Esophagus squamous epithelium (tissue), 5 donors: ENCODE data around the gene SLC19A1. TPM values are rescaled to one million over a fixed set of nuclear protein-coding genes. Genes with fewer than 3 reads are reported as not detected.

Experiments used
- DNase-seq: peaks from one replicate; lab custom pipeline; 2025; lab: John Stamatoyannopoulos, UW
- H3K27ac ChIP-seq, 4 donors: fragments of 200-600 bp; sonication (generic); one replicate each; pipeline ENCODE4 v1.5.1; 2016 to 2019; ENCODE audit warnings: mild to moderate bottlenecking in 1 of 4
- H3K27me3 ChIP-seq, 4 donors: fragments of 200-600 bp; sonication (generic); 1 replicate in 3 of 4; 2 replicates in 1 of 4; pipeline versions ENCODE4 v1.5.1 to v1.6.0; 2017 to 2021; ENCODE audit warnings: antibody characterized with exemption in 1 of 4
- H3K36me3 ChIP-seq, 3 donors: fragments of 200-600 bp; sonication (generic); one replicate each; pipeline ENCODE4 v1.5.1; 2016 to 2019
- H3K4me1 ChIP-seq, 3 donors: fragments of 200-600 bp; sonication (generic); one replicate each; pipeline ENCODE4 v1.5.1; 2017 to 2019
- H3K4me3 ChIP-seq, 4 donors: fragments of 200-600 bp; sonication (generic); 1 replicate in 3 of 4; 2 replicates in 1 of 4; pipeline ENCODE4 v1.5.1; 2016 to 2019; ENCODE audit warnings: mild to moderate bottlenecking in 2 of 4, moderate library complexity in 1 of 4
- H3K9me3 ChIP-seq, 3 donors: fragments of 200-600 bp; sonication (generic); one replicate each; pipeline ENCODE4 v1.5.1; 2016 to 2019
- CTCF ChIP-seq, 6 experiments: fragments of 450-650 bp in 4 of 6; fragments of 200-600 bp in 2 of 6; sonication (generic) in 2 of 6; IDR thresholded peaks; one replicate each; pipeline ENCODE4 v1.5.1; 2016 to 2019; ENCODE audit warnings: antibody characterized with exemption in 6 of 6, mild to moderate bottlenecking in 4 of 6, moderate library complexity in 4 of 6
- POLR2A ChIP-seq, 4 donors: fragments of 450-650 bp; IDR thresholded peaks; one replicate each; pipeline ENCODE4 v1.6.1; 2017; ENCODE audit warnings: antibody characterized with exemption in 4 of 4, mild to moderate bottlenecking in 4 of 4, moderate library complexity in 3 of 4
- WGBS, 2 donors: methylation state at CpG; one replicate each; pipeline ENCODE4 v1.1.5; 2018; 5-methylcytosine and 5-hydroxymethylcytosine counted together
- intact Hi-C: fragments of 100-400 bp; cut with DNase I; formaldehyde crosslinking; loops from one replicate; pipeline ENCODE4 v1.15.0; 2022
- total RNA-seq, 4 donors: library from RNA; depleted of rRNA; stranded (reverse); fragments of >200 nt; gene quantifications; one replicate each; pipeline ENCODE4 v1.1.0, GENCODE V29; 2016
- donor health status: DM: yes; HTN: yes; CAD: no.

The SLC19A1 gene
- total RNA-seq, 4 donors from 2014 or later, result 1.6 to 4.6 (median 2.9) TPM

DNA sequence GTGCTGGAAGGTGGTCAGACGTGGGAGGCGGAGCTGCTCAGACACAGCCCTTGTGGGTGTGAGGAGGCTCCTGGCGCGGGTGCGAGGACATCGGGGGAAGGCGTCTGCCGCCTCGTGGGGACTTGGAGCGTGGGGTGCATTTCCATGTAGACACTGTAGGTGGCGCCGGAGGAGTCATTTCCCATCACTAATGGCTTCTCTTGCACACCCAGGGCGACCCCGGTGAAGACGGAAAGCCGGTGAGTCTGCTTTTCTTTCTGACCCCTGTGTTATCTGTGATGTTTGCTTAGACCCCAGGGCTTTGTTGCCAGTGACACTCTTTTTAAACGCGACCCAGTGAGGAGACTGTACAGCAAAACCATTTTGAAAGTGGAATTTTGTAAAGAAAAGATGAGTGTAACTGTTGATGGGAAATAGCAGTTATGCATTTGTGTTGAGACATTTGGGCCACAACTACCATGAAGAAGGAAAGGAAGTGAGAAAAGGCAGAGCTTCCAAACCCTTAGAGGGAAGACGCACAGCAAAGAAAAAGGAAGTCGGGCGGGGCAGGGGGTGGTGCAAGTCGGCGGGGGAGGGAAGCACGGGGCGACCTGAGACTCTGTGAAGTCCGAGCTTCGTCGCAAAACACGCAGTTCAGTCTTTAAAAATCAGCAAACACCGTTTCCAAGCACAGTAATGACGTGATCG is 64.0 kb downstream of the SLC19A1 start:
- Histone ChIP-seq H3K36me3 (peaks cover 15 to 82% (median 17%) of the 10 kb centered on the region in 3 donors), H3K4me3 (peak overlapping the region in 3 of 4 donors; percentile 4 to 41 (median 11)), H3K9me3 (no peaks in the 10 kb centered on the region), H3K27ac (peak overlapping the region in 3 of 4 donors; percentile 34 to 70 (median 66)), H3K27me3 (no peaks in the 10 kb centered on the region), H3K4me1 (peaks cover 5 to 13% (median 10%) of the 10 kb centered on the region in 3 donors)
- no peak for DNase-seq
- no peak for TF ChIP-seq POLR2A (IDR thresholded peaks at IDR 0.05)
- TF ChIP-seq CTCF (IDR thresholded peaks at IDR 0.05), result peak; percentile 69 to 79 (median 76)
- intact Hi-C loops, result no loop called here
- 56 to 57% methylated on average over 16 to 24 of the region's 32 CpGs for WGBS, 2 donors

DNA sequence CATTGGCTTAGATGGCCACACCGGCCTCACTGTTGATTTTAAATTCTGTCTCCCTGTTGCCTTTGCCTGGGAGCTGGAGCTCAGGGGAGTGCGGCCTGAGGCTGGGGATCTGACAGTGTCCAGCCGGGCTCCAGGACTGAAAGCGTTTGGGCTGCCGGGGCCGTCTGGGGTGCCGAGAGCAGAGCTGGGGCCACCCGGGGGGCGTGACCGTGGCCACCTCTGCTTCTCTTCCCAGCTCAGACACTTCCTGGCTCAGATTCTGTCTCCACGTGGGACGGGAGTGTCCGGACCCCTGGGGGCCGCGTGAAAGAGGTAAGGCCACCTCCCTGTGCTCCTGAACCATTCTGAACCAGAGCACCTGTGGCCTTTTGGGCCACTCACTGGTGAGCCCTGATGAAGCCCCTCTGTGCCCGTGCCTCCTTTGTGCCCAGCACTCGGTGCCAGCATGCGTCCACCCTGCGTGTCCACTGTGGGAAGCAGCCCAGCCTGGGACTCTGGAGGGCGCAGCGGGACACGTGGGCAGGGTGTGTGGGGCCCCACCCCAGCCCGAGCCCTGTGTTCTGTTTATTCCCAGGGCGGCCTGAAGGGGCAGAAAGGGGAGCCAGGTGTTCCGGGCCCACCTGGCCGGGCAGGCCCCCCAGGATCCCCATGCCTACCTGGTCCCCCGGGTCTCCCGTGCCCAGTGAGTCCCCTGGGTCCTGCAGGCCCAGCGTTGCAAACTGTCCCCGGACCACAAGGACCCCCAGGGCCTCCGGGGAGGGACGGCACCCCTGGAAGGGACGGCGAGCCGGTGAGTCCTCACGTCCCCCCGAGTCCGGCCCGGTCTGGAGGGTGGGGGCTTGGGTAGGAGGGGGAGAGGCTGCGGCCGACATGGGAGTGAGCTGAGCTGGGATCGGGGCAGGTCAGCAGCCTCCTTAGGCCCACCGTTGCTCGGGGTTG is 64.8 kb downstream of the SLC19A1 start:
- H3K27me3 ChIP-seq, result no peaks in the 10 kb centered on the region
- H3K4me1 ChIP-seq, result peaks cover 10 to 21% (median 12%) of the 10 kb centered on the region in 3 donors
- peak overlapping the region in 3 of 4 donors; percentile 34 to 70 (median 66) for H3K27ac ChIP-seq
- no peak for DNase-seq
- TF ChIP-seq POLR2A (IDR thresholded peaks at IDR 0.05) (no peak), CTCF (IDR thresholded peaks at IDR 0.05) (no peak)
- H3K9me3 ChIP-seq, result no peaks in the 10 kb centered on the region
- whole genome bisulfite sequencing, 2 donors, result 70 to 86% methylated on average over 8 to 12 of the region's 44 CpGs
- peaks cover 14 to 77% (median 15%) of the 10 kb centered on the region in 3 donors for H3K36me3 ChIP-seq
- H3K4me3 ChIP-seq, result peak overlapping the region in 3 of 4 donors; percentile 4 to 41 (median 11)
- intact Hi-C loops, result no loop called here

- H3K9me3 ChIP-seq, result no peaks in the 10 kb centered on the region
- no peak for TF ChIP-seq CTCF (IDR thresholded peaks at IDR 0.05)
- TF ChIP-seq POLR2A (IDR thresholded peaks at IDR 0.05), result no peak
- whole genome bisulfite sequencing, 2 donors, result 93 to 96% methylated on average over 6 of the region's 6 CpGs
- no peak for DNase-seq
- H3K4me1 ChIP-seq, result peaks cover 16 to 30% (median 18%) of the 10 kb centered on the region in 3 donors
- peaks cover 7 to 69% (median 15%) of the 10 kb centered on the region in 3 donors for H3K36me3 ChIP-seq
- no peak overlapping the region for H3K27ac ChIP-seq
- intact Hi-C loops, result no loop called here
- no peak overlapping the region for H3K4me3 ChIP-seq
- H3K27me3 ChIP-seq, result no peaks in the 10 kb centered on the region
Measured at GRCh38 chr21:45476582-45476981, 65.7 kb downstream of the SLC19A1 start.

DNA sequence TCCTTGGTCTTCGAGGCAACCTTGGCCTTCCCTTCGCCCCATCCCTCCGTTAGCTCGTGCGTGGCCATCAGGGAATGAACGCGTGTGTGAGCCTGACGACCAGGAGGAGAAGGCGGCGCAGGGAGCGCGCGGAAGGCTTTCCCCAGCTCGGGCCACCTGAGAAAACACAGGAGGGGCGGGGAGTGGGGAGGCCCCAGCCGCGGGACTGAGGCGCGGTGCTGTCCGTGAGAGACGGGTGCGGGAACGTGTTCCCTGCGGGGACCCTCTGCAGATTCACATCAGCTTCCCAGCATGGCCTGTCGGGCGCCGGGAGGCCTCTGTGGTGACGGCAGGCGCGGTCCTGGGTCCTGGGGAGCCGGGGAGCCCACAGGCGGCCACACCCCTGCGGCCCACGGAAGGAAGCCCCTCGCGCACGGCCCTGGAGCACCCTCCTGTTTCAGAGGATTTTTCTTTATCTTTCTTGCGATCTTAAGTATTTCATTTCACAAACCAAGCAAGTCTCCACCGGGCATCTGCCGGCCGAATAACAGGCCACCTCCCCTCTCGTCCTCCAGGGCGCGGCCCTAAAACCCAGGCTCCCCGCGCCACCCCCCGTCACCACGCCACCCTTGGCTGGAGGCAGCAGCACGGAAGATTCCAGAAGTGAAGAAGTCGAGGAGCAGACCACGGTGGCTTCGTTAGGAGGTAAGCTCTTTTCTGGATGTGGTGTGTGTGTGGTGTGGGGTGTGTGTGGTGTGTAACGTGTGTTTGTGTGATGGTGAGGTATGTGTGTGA is 66.3 kb downstream of the SLC19A1 start:
- Histone ChIP-seq H3K9me3 (no peaks in the 10 kb centered on the region), H3K27ac (no peak overlapping the region), H3K4me1 (peaks cover 21 to 36% (median 23%) of the 10 kb centered on the region in 3 donors), H3K4me3 (no peak overlapping the region), H3K36me3 (peaks cover 5 to 63% (median 15%) of the 10 kb centered on the region in 3 donors), H3K27me3 (no peaks in the 10 kb centered on the region)
- DNase-seq, result no peak
- TF ChIP-seq POLR2A (IDR thresholded peaks at IDR 0.05) (no peak), CTCF (IDR thresholded peaks at IDR 0.05) (no peak)
- WGBS, 2 donors, result 89% methylated on average over 19 to 24 of the region's 53 CpGs
- intact Hi-C loops, result no loop called here
